Colonic mucosa (tissue), 4 donors: ENCODE data around the gene MYO7B. TPM values are rescaled to one million over a fixed set of nuclear protein-coding genes. Genes with fewer than 3 reads are reported as not detected.

Source experiments
- DNase-seq: peaks from one replicate; pipeline ENCODE4 v3.0.0-alpha.2; 2020
- H3K27ac ChIP-seq: fragments of 200-600 bp; one replicate; pipeline ENCODE4 v1.8.0; 2021
- H3K27me3 ChIP-seq: fragments of 200-600 bp; one replicate; pipeline ENCODE4 v1.8.0; 2021
- H3K36me3 ChIP-seq: fragments of 200-600 bp; one replicate; pipeline ENCODE4 v1.8.0; 2021
- H3K4me1 ChIP-seq: fragments of 200-600 bp; one replicate; pipeline ENCODE4 v1.8.0; 2021; ENCODE audit warnings: mild to moderate bottlenecking
- H3K4me3 ChIP-seq: fragments of 200-600 bp; one replicate; pipeline ENCODE4 v1.8.0; 2021
- H3K9ac ChIP-seq, 2 donors: one replicate each; pipeline ENCODE4 v1.7.0; 2013; ENCODE audit warnings: control low read depth in 2 of 2, low read depth in 2 of 2, low read length in 2 of 2
- H3K9me3 ChIP-seq: fragments of 200-600 bp; one replicate; pipeline ENCODE4 v1.8.0; 2021
- intact Hi-C: fragments of 100-400 bp; cut with DNase I; formaldehyde crosslinking; loops from one replicate; pipeline ENCODE4 v1.14.1; 2022
- total RNA-seq, 2 donors: library from RNA; stranded (reverse); fragmentation: NEBNext Ultra II Directional in 1 of 2; extraction: Animal tissue kit (Norgen Biotek cat#: 25700) in 1 of 2; gene quantifications; one replicate each; pipeline ENCODE4 v1.2.1, GENCODE V29; 2021
- TF ChIP-seq, protein P1 (sequence below): fragments of 200-600 bp; IDR thresholded peaks from one replicate; pipeline ENCODE4 v1.8.0; 2022; ENCODE audit warnings: antibody characterized with exemption, mild to moderate bottlenecking
- donor health status: healthy.
- donor health status: DM: no; HTN: no; CAD: no.
- donor health status: DM: no; HTN: no; CAD: no.

MYO7B gene
- total RNA-seq, 2 donors from 2014 or later, result 159 to 218 TPM

DNA sequence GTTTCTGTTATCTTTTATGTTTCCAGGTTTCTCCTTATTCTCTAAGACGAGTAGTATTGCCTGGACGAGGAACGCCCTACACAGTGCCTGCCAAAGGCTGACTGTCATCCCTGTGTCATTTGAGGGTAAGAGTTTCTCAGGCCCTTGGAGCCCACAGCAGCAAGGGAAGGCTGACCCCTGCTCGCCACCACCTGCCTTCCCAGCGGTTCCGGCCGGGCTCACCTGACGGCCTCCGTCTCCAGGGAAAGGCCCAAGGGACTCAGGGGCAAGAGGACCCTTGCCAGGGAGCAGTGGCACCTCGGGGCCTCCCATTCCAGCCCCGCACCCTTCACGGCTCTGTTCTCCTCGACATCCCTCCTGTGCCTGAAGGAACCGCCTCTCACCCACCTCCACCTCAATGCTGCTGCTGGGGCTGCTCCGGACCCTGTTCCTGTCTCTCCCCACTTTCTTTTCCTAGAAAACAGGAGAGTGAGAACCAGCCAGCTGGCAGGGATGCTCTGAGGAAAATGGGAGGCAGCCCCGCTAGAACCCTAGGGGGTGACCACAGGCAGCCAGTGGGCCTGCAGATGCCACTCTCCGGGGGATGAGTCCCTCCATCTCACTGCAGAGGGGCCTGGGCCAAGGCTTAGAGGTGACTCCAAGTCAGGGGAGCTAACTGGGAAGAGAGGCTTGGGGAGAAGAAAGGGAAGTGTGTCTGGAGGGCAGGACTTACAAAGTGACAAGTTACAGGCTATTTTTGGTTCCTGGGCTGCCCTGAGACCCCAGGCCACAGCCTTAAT, 138.0 kb downstream of the MYO7B start:
- H3K9me3 ChIP-seq, result no peaks in the 10 kb centered on the region
- intact Hi-C loops, result no loop called here
- DNase-seq, result no peak
- peak overlapping the region; percentile 58 to 73 for H3K9ac ChIP-seq
- H3K4me1 ChIP-seq, result no peaks in the 10 kb centered on the region
- TF ChIP-seq, protein P1, sequence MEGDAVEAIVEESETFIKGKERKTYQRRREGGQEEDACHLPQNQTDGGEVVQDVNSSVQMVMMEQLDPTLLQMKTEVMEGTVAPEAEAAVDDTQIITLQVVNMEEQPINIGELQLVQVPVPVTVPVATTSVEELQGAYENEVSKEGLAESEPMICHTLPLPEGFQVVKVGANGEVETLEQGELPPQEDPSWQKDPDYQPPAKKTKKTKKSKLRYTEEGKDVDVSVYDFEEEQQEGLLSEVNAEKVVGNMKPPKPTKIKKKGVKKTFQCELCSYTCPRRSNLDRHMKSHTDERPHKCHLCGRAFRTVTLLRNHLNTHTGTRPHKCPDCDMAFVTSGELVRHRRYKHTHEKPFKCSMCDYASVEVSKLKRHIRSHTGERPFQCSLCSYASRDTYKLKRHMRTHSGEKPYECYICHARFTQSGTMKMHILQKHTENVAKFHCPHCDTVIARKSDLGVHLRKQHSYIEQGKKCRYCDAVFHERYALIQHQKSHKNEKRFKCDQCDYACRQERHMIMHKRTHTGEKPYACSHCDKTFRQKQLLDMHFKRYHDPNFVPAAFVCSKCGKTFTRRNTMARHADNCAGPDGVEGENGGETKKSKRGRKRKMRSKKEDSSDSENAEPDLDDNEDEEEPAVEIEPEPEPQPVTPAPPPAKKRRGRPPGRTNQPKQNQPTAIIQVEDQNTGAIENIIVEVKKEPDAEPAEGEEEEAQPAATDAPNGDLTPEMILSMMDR, result no peak
- H3K4me3 ChIP-seq, result peak overlapping the region; percentile 54
- H3K27me3 ChIP-seq, result peaks cover 30% of the 10 kb centered on the region
- peak overlapping the region; percentile 61 for H3K27ac ChIP-seq
- no peaks in the 10 kb centered on the region for H3K36me3 ChIP-seq

DNA sequence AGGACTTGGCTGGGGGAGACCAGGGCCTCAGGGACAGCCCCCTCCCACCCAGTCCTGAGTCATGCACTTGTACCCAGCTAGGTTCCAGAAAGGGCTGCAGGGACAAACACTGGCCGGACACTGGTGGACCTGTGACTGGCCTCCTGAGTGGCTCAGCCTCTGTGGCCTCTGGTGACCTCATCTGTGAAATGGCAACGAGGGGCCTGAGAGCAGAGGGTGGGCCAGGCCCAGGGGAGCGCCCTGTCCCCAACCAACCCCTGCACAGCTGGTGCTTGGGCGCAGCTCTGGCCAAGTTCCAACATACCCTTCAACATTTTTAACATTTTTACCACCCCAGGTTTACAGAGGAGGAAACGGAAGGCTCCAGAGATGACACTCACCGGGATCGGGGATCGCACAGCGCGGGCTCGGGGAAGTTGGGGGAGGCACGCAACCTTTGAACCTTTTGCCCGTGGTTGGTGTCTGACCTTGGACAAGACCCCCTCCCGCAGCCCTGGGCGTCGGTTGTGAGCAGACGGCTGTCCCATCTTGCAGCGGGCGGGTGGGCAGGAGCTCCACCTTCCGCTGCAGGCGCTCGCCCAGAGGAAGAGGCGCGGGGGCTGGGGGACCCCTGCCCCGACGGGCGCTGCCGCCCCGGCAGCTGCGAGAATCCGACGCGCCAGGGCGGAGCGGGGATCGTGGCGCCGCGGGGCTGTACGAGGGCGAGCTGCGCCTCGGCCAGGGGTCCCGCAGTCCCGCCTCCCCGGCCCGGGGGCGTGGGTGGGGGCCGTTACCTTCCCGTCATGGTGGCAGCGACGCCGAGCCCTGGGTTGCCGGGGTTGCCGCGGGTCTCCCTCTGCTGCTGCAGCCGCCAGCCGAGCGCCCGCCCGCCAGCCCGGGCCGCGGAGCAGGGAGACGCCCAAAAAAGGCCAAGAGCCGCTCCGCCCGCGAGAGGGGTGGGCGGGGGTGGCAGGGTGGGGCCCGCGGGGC, 139.0 kb downstream of the MYO7B start:
- intact Hi-C loops, result no loop called here

DNA sequence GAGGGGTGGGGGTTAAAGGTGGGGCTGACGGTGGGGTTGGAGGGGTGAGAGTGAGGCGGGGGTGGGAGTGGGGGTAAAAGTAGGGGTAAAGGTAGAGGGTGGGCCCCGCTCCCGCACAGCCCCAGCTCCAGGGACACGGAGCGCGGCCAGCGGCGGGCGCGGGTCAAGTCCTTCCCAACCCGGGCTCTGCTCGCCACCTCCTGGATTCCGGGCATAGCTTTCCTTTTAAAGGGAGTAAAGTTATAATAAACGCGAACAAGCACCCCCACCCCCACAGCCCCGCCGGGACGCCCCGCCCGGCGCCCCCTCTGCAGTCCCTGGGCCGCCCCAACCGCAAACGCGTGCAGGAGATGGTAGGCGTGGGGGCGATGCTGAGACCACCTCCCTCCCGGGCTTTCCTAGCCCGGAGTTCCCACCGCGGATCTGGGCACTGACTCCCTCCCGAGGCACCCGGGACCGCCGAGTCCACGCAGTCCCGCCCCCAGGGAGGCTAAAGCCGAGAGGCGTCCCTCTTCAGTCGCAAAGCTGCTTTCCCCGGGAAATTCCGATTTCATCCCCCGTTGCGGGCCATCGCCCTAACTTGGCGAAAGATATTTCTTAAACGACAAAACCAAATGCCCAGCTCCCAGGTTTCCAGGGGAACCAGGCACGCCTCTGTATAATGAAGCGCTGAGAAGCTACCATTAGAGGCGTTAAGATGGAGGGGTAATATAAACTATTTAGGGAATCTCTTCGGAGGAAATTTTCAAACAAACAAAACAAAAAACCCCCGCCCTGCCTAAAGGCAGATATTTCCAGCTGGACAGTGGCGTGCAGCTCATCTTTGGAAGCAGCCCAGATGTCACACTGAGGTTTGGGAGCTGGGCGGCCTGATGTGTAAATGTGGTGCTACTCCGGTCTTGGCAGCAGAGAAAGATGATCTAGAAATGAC, 140.1 kb downstream of the MYO7B start, which contains the start of gene LIMS2:
Gene LIMS2, minus strand, starts transcription at position 200 of the 931 bp plus-strand sequence. CDS start 506 bp downstream, outside the sequence.
- Histone ChIP-seq H3K4me1 (no peaks in the 10 kb centered on the region), H3K9me3 (no peaks in the 10 kb centered on the region), H3K36me3 (no peaks in the 10 kb centered on the region), H3K4me3 (peak within 1 kb of the TSS; percentile 54), H3K9ac (peak within 1 kb of the TSS; percentile 58 to 73), H3K27ac (peak within 1 kb of the TSS; percentile 61), H3K27me3 (peaks cover 30% of the 10 kb centered on the region)
- no peak for DNase-seq
- TF ChIP-seq, protein P1, result no peak
- intact Hi-C loops, result no loop called here

More for the DNA sequence above, 139.0 kb downstream of the MYO7B start:
- TF ChIP-seq, protein P1, result no peak
- peak overlapping the region; percentile 61 for H3K27ac ChIP-seq
- peak overlapping the region; percentile 54 for H3K4me3 ChIP-seq
- H3K27me3 ChIP-seq, result peaks cover 30% of the 10 kb centered on the region
- peak overlapping the region; percentile 58 to 73 for H3K9ac ChIP-seq
- H3K9me3 ChIP-seq, result no peaks in the 10 kb centered on the region
- no peak for DNase-seq
- no peaks in the 10 kb centered on the region for H3K4me1 ChIP-seq
- no peaks in the 10 kb centered on the region for H3K36me3 ChIP-seq

DNA sequence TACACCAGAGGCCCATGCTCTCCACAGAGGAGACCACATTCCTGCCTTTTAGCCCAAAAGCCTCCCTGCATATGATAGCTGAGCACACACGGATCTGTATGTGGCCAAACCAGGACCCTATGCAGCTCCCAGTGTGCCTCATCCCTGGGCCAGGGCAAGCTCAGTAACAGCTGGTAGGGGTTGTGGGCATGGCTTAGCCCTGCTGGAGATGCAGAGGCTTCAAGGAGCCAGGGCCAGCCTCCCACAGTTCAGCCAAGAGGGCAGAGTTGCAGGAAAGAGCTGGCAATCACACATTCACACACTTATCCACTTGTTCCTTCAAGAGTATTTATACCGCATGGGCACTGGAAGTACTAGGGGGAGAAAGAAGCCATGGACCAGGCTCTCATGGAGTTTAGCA, 141.4 kb downstream of the MYO7B start:
- no peak for DNase-seq
- peaks cover 25% of the 10 kb centered on the region for H3K27me3 ChIP-seq

More for the DNA sequence above, 141.4 kb downstream of the MYO7B start:
- H3K36me3 ChIP-seq, result no peaks in the 10 kb centered on the region
- H3K27ac ChIP-seq, result no peak overlapping the region
- no peak overlapping the region for H3K4me3 ChIP-seq
- H3K4me1 ChIP-seq, result no peaks in the 10 kb centered on the region
- intact Hi-C loops, result no loop called here
- peak overlapping the region in 1 of 2 donors; percentile 2 for H3K9ac ChIP-seq
- H3K9me3 ChIP-seq, result no peaks in the 10 kb centered on the region
- TF ChIP-seq, protein P1, result no peak
